Neural progenitor cell (in vitro differentiated cells): ENCODE measurements around the gene ALDH1A3. TPM values are rescaled to one million over a fixed set of nuclear protein-coding genes. Genes with fewer than 3 reads are reported as not detected.

Experiments
- DNase-seq: peaks from one replicate; pipeline ENCODE4 v3.0.0-alpha.2; 2016; ENCODE audit warnings: low spot score
- H2AFZ ChIP-seq: fragments of 200-600 bp; sonication (generic); replicated peaks from 2 replicates; pipeline ENCODE4 v1.6.1; 2016; ENCODE audit warnings: antibody characterized with exemption
- H3F3A ChIP-seq: fragments of 200-600 bp; sonication (generic); 2 replicates; pipeline ENCODE4 v1.6.1; 2016; ENCODE audit warnings: antibody characterized with exemption, low read depth
- H3K27ac ChIP-seq: fragments of 200-600 bp; sonication (generic); 2 replicates; pipeline ENCODE4 v1.5.1; 2016; ENCODE audit warnings: mild to moderate bottlenecking
- H3K27me3 ChIP-seq: fragments of 200-600 bp; sonication (generic); 2 replicates; pipeline ENCODE4 v1.6.1; 2016; ENCODE audit warnings: mild to moderate bottlenecking, moderate library complexity
- H3K36me3 ChIP-seq: fragments of 200-600 bp; sonication (generic); 2 replicates; pipeline ENCODE4 v1.5.1; 2016
- H3K4me1 ChIP-seq: fragments of 200-600 bp; sonication (generic); 2 replicates; pipeline ENCODE4 v1.6.1; 2016; ENCODE audit warnings: mixed run types
- H3K4me2 ChIP-seq: fragments of 200-600 bp; sonication (generic); 2 replicates; pipeline ENCODE4 v1.6.1; 2016
- H3K4me3 ChIP-seq: fragments of 200-600 bp; sonication (generic); 2 replicates; pipeline ENCODE4 v1.5.1; 2016
- H3K79me2 ChIP-seq: fragments of 200-600 bp; sonication (generic); 2 replicates; pipeline ENCODE4 v1.6.1; 2016; ENCODE audit warnings: low read depth
- H3K9ac ChIP-seq: fragments of 200-600 bp; sonication (generic); 2 replicates; pipeline ENCODE4 v1.6.1; 2016
- H3K9me3 ChIP-seq: fragments of 200-600 bp; sonication (generic); 2 replicates; pipeline ENCODE4 v1.5.1; 2016; ENCODE audit warnings: low read depth
- H4K20me1 ChIP-seq: fragments of 200-600 bp; sonication (generic); 2 replicates; pipeline ENCODE4 v1.6.1; 2016; ENCODE audit warnings: low read depth
- H3K27ac Mint-ChIP-seq: 3 replicates; pipeline ENCODE4 v1.8.0; 2021; ENCODE audit warnings: mixed read lengths
- H3K27me3 Mint-ChIP-seq: 2 replicates; pipeline ENCODE4 v1.8.0; 2022; ENCODE audit warnings: low read depth, mild to moderate bottlenecking, inconsistent platforms, moderate library complexity, mixed read lengths; ENCODE audit not compliant: insufficient read depth
- H3K36me3 Mint-ChIP-seq: 3 replicates; pipeline ENCODE4 v1.8.0; 2021; ENCODE audit warnings: mixed read lengths
- H3K4me1 Mint-ChIP-seq: 3 replicates; pipeline ENCODE4 v1.8.0; 2021; ENCODE audit warnings: mixed read lengths
- H3K4me3 Mint-ChIP-seq: 3 replicates; pipeline ENCODE4 v1.8.0; 2021; ENCODE audit warnings: mild to moderate bottlenecking, moderate library complexity, mixed read lengths
- H3K9me3 Mint-ChIP-seq: 3 replicates; pipeline ENCODE4 v1.8.0; 2020; ENCODE audit warnings: mixed read lengths
- CTCF ChIP-seq: fragments of 200-600 bp; sonication (generic); IDR thresholded peaks from 2 replicates; pipeline ENCODE4 v1.5.1; 2017; ENCODE audit warnings: antibody characterized with exemption, mild to moderate bottlenecking
- EZH2 ChIP-seq: fragments of 200-600 bp; sonication (generic); IDR thresholded peaks from 2 replicates; pipeline ENCODE4 v1.6.1; 2017; ENCODE audit warnings: antibody characterized with exemption, mild to moderate bottlenecking, moderate library complexity
- EZH2phosphoT487 ChIP-seq: fragments of 200-600 bp; sonication (generic); IDR thresholded peaks from 2 replicates; pipeline ENCODE4 v1.6.1; 2017; ENCODE audit warnings: antibody characterized with exemption
- total RNA-seq: library from RNA; depleted of rRNA; stranded (reverse); fragments of >200 nt; gene quantifications from 2 replicates; pipeline ENCODE4 v1.2.3, GENCODE V29; 2015; ENCODE audit warnings: low replicate concordance

The ALDH1A3 gene
- total RNA-seq, 1 donor from 2014 or later = 0.80 TPM

- no peak for TF ChIP-seq EZH2
- TF ChIP-seq EZH2phosphoT487 = no peak
- TF ChIP-seq CTCF = no peak
- H3K27me3 Mint-ChIP-seq = peaks cover 34% of the 10 kb centered on the region
- H3K4me1 Mint-ChIP-seq = peaks cover 19% of the 10 kb centered on the region
Observed at GRCh38 chr15:100925480-100925879, 45.8 kb downstream of the ALDH1A3 start.

DNA sequence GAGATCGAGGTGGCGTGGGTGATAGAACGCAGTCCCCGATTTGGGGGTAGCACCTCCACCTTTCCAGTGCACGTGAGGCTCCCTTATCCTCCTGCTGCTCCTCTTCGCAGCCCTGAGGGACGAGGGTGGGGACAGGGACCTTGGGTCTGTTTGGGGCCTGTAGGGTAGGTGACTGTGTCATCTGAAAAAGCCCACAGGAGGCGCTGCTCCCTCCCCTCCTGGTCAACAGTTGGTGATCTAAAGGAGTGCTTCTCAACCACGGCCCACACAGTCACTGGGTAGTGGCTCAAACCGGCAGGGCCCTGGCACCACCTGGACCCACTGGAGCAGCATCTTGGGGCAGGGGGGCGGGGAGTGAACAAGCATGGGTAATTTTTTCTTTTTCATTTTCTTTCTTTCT is 46.6 kb downstream of the ALDH1A3 start:
- Histone ChIP-seq H4K20me1 (no peaks in the 10 kb centered on the region), H3K4me2 (no peak overlapping the region), H3K4me3 (no peak overlapping the region), H3K27ac (no peak overlapping the region), H3K27me3 (peaks cover 41% of the 10 kb centered on the region), H3K9me3 (no peaks in the 10 kb centered on the region), H3K4me1 (peaks cover 16% of the 10 kb centered on the region), H3K9ac (no peak overlapping the region), H3K79me2 (no peaks in the 10 kb centered on the region), H3F3A (no peaks in the 10 kb centered on the region), H2AFZ (no peak overlapping the region), H3K36me3 (no peaks in the 10 kb centered on the region)
- H3K27me3 Mint-ChIP-seq = peaks cover 27% of the 10 kb centered on the region
- peaks cover 24% of the 10 kb centered on the region for H3K4me1 Mint-ChIP-seq
- no peak overlapping the region for H3K4me3 Mint-ChIP-seq
- H3K36me3 Mint-ChIP-seq = no peaks in the 10 kb centered on the region
- peak; percentile 38 for DNase-seq
- no peaks in the 10 kb centered on the region for H3K9me3 Mint-ChIP-seq
- no peak for TF ChIP-seq EZH2
- TF ChIP-seq EZH2phosphoT487 = no peak
- peak; percentile 41 for TF ChIP-seq CTCF
- no peak overlapping the region for H3K27ac Mint-ChIP-seq

More at GRCh38 chr15:100925480-100925879, 45.8 kb downstream of the ALDH1A3 start:
- Histone ChIP-seq H3K4me3 (no peak overlapping the region), H3K79me2 (no peaks in the 10 kb centered on the region), H3K4me1 (peaks cover 16% of the 10 kb centered on the region), H3K9ac (no peak overlapping the region), H3K4me2 (no peak overlapping the region), H3K27me3 (peaks cover 49% of the 10 kb centered on the region), H4K20me1 (peaks cover 7% of the 10 kb centered on the region), H3F3A (no peaks in the 10 kb centered on the region), H3K9me3 (no peaks in the 10 kb centered on the region), H3K27ac (no peak overlapping the region), H2AFZ (no peak overlapping the region), H3K36me3 (no peaks in the 10 kb centered on the region)
- Mint-ChIP-seq H3K9me3 (no peaks in the 10 kb centered on the region), H3K4me3 (no peak overlapping the region), H3K36me3 (no peaks in the 10 kb centered on the region), H3K27ac (no peak overlapping the region)
- DNase-seq = no peak

DNA sequence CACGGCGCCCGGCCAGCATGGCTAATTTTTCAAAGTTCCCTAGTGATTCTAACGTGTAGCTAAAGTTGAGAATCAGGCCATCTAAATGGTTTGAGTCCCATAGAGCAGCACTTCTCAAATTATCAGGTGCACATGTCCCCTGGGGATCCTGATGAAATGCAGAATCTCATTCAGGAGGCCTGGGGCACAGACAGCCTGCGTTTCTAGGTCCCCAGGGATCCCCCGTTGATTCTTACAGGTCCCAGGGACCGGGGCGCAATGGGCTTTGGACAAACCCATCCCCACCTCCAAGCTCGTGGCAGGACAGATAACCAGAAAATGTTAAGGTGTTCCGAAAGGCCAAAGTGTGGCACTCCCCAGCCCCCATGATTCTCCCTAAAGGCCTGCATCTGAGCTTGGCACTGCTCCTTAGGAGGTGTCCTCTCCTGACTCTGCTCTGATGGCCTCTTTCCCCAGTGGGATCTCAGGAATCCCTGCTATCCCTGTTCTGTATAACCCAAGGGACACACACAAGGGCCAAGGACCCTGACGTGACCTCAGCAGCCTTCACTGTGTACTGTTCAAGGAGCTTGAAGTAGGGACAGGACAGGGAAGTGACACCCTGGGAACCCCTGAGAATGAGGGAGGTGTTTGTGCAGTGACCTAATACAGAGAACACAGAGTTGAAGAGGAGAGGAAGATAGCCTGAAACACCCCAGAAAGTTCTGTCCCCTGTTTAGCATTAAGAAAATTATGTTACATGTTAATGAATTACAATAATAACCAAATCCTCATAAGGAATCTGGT is 47.5 kb downstream of the ALDH1A3 start:
- no peak overlapping the region for H3K27ac ChIP-seq
- peaks cover 32% of the 10 kb centered on the region for H3K27me3 ChIP-seq
- H4K20me1 ChIP-seq = no peaks in the 10 kb centered on the region
- no peaks in the 10 kb centered on the region for H3K9me3 ChIP-seq
- TF ChIP-seq CTCF (no peak), EZH2phosphoT487 (no peak), EZH2 (no peak)
- no peaks in the 10 kb centered on the region for H3F3A ChIP-seq
- no peak overlapping the region for H3K4me3 ChIP-seq
- DNase-seq = no peak
- no peaks in the 10 kb centered on the region for H3K36me3 Mint-ChIP-seq
- H3K4me3 Mint-ChIP-seq = no peak overlapping the region
- H3K4me1 Mint-ChIP-seq = peaks cover 24% of the 10 kb centered on the region
- H3K27me3 Mint-ChIP-seq = peaks cover 20% of the 10 kb centered on the region
- H2AFZ ChIP-seq = no peak overlapping the region
- no peaks in the 10 kb centered on the region for H3K36me3 ChIP-seq
- no peak overlapping the region for H3K27ac Mint-ChIP-seq
- no peaks in the 10 kb centered on the region for H3K9me3 Mint-ChIP-seq
- H3K9ac ChIP-seq = no peak overlapping the region
- no peaks in the 10 kb centered on the region for H3K79me2 ChIP-seq
- H3K4me1 ChIP-seq = peaks cover 16% of the 10 kb centered on the region
- no peak overlapping the region for H3K4me2 ChIP-seq
